Activated naive CD4-positive, alpha-beta T cell treated with Interleukin-2 at 50 U/mL for 16 hours (primary cell): ENCODE results near the gene DIDO1.

Experiments
- DNase-seq: peaks from one replicate; pipeline ENCODE4 v3.0.0-alpha.2; 2020

Gene DIDO1

DNA sequence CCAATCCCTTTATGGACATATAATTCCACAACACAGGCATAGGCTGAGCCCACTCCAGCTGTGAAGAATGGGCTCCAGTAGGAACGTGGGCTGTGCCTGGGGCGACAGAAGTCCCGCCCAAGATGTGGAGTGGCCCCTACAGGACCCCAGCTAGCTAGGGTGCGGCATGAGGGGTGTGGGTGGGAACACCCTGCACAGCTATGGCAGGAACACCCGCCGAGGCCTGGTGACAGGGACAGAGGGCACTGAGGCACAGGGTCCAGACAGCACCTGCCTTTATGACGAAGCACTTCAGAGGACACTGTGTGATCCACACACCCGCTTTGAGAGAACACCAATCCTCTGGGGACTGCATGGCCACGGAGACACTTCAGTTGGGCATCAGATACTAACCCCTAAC is 36.4 kb downstream of the DIDO1 start:
- DNase-seq = no peak

DNA sequence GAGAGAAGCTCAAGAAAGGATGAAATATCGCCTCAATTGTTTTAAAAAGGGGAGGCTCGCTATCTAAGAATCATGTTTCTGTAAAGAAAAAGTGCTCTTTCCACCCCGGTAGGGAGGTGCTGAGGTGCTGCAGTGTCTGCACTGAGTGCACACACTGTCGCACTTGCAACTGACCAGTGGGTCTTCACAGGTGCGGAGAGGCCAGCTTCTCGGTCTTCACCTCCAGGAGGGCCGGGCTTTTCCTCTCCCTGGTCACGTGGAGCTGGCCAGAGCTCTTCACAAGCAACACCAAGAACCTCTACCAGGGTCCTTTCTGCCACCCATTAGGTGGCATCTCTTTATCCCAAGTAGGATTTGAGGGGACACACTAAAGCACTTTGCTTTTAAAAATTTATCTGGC is 36.9 kb downstream of the DIDO1 start:
- no peak for DNase-seq

DNA sequence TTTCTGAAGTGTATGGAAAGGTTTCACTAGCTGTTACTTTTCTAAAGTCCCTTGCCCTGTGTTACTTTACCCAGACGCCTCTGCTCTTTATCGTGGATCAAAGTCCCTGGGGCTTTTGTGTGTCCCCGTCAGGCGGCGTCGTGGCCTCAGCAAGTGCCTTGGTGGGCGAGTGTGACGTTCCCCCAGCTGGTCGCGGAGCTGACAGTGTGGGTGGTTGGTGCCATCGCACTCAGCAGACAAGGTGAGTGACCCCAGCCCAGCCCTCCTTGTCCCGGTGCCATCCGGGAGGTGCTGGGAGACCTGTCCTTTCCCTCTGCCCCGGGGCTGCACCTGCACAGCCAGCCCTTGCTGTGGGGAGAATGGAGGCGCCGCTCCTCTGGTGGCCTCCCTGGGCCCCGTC is 37.4 kb downstream of the DIDO1 start:
- DNase-seq = no peak

DNA sequence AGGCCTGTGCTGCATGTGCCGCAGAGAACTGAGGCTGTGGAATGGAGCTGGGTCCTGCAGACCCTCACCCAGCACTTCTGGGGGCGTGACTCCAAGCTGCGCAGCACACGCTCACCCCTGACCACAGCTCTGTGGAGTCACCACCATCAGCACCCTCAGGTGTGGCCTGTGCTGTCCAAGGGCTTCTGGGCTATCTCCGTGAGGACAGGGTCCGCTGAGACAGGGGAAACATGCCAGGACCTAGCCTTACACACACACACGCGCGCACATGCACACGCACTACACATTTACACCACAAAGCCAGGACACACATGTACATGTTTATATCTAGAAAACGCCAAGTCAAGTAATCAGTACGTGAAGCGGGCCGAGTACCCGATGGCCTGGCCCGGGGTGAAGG is 37.9 kb downstream of the DIDO1 start:
- no peak for DNase-seq

DNA sequence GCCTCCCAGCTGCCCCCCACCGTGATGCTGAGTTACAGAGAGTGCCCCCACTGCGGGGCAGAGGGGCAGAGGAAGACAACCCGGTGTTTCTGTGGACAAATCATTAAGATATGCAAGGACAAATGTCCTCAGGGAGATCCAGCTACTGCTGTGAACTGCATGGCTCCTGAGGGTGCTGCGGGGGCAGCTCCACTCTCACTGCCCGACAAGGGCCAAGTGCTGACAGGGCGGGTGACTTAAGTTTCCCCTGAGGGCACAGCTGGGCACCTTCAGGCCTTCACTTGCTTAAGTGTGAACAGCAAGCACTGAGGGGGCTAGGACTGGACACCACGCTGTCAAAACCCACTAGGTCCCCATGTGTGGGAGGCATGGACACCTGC is 38.5 kb downstream of the DIDO1 start:
- no peak for DNase-seq

DNA sequence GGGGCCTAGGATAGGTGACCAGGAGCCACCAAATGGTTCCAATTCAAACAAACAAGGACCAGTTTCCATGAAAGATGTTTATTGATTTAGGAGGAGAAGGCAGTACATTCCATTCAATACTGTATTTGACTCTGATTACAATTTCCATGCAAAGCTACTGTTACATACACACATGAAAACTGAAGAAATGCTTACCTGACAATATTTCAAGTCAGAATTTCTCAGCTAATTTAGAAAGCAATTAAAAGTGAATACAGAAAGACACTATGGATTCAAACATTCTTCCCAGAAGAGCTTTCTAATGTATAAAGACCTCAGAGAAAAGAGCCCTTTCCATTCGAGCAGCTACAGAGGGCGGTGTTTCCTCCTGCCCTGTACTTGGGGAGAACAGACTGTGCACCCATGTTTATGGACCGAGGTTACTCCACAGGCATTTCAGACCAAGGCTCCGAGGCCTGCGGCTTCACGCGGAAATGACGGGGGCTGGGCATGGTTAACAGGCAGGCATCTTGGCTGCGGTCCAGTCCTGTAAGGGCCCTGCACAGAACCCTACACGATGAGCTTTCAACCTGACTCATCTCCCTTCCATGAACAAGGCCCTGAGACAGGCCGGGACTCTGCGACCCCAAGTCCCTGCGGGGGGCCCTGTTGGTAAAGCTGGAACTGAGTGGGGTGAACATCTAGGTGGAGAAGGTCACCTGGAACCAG is 39.0 kb downstream of the DIDO1 start:
- peak; percentile 24 for DNase-seq

DNA sequence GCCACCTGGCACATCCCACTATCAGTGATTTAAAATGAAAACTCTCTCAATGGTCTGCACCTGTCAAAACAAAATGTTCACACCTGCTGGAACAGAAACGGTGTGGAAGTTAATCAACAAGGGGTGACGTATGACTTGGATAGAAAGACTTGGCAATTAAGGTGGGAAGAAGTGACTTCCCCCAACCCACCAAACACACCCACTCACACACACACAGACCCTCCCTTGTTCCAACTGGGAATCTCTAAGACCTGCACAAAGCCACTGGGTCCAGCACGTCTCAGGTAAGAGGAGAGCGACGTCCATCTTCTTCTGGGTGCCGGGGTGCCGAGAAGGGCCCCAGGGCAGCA is 39.6 kb downstream of the DIDO1 start:
- no peak for DNase-seq

DNA sequence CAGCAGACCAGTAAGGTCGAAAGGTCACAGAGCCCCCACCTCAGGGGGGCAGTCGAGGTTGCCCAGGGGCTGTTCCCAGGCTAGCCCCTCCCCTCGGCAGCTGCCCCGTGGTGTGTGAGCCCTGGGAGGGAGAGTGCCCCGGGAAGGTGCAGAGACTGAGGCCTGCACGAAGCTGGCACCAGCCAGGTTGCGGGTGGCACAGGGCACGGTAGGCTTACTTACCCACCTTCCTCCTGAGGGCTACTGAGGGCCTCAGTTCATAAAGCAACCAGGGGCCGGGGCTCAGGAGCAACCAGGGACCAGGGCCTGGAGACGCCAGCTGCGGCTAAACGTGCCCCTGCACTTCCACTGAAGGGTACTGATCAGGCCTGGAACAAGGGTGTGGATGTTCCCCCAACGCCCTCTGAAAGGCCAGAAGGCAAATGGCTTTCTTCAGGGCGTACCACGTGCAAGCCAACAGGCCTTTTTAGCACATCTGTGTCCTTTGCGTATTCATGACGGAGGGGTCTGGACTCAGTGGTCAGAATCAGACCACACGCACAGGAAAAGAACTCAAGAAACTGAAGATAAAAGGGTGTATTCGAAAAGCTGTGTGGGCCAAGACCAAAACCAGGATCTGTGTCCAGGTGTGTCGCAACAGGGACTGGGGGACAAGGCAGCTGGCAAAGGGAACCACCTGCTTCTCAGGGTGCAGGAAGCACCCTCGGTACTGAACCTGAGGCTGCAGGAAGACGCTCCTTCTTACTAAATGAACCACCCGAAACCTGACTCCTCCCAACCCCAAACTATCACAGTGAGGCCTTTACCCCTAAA is 40.2 kb downstream of the DIDO1 start:
- no peak for DNase-seq

DNA sequence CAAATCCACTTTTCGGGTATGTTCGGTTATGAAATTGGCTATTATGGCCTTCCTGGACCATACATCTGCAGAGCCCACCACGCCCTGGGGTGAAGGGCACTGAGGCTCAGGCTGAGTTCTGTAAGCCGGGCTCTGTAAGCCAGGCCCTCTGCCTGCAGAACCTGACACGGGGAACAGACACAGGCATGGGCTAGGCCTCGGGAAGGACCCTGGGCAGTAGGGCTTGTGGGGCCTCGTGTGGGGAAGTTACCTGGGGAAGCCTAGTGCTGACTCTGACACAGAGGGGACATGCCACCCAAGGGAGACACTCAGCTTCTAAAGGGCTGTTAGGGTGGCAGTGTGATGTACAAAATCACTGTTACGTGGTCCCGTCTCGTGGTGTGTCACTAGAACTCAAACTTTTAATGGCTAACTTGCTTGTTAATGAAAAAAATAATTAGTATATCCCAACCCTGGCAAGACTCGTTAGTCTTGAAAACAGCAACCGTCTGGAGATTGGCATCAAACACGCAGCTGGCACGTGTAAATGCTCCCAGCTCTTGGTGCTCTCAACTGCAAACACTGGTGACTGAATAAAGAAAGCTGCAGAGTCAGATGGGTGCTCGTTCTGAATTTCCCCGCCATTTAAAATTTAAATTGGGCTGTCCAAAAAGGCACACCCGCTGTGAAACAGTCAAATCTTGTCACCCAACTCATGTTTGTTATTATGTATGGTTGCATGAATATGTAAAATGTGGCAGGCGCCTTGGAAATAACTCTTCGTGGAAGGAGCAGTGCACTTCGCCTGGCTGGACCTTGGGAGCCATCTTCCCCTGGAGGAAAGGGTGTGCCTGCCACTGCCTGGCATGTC is 41.0 kb downstream of the DIDO1 start:
- DNase-seq = no peak

DNA sequence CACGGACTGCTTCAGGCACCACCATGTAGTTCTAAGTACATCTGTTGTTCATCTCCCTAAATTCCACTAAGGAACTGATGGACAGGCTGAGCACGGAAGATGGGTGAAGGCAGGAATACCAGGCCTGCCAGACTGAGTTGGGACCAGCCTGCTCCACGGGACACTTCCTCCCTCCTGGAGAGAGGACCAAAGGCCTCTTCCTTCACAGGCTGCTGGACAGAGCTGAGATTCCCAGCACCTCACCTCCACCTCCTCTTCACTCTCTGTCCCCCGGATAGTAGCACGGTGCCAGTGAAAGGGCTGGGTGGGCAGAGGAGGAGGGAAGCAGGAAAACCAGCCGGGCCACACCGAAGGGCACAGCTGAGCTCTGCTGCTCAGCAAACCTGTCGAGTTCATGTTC is 41.7 kb downstream of the DIDO1 start:
- DNase-seq = no peak

DNA sequence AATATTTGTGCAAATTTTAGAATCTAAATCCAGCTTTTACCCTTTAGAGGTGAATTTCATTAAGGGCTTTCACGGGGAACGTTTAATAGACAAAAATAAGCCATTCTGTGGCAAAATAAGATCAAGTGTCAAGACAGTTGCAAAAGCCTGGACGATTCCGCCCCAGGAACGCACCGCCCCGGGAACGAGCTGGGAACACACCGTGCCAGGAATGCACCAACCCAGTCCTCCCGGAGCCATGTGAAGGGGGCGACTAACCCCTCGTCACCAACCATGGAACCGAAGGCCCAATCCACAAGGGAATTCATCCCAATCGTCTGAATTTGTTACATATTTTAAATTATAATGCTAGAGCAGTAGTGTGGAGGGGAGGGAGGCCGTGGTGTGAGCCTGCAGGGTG is 43.9 kb downstream of the DIDO1 start:
- no peak for DNase-seq

DNA sequence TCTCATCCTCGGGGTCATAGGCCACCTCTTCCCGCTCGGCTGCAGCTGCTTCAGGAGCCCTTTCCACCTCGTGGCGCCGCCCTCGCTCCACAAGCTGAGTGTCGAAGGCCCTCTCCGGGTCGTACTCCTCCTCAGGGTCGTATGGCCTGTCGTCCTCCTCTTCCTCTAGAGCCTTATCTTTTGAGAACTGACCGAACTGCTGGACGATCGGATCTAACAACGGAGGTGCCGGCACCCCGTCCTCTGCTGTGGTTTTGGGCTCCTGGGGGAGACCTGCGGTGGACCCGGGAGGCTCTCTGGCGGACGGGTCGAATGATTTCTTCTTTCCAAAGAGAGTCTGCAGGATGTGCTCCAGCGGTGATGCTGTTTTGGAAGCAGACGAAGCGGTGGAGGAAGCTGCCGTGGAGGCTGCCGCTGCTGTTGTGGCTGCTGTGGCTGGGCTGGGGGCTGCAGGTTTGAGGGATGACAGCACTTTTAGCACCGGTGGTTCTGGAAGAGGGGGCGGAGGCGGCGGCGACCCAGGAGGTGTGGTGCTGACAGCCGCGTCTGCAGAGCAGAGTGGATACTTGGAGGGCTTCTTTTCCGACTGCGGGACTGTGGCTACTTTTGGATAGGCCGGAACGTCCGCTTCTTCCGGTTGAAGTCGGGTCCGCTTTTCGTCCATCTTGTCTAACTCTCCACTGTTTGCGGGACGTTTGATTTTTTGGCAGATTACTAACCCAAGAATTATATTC is 44.5 kb downstream of the DIDO1 start:
- DNase-seq = no peak

DNA sequence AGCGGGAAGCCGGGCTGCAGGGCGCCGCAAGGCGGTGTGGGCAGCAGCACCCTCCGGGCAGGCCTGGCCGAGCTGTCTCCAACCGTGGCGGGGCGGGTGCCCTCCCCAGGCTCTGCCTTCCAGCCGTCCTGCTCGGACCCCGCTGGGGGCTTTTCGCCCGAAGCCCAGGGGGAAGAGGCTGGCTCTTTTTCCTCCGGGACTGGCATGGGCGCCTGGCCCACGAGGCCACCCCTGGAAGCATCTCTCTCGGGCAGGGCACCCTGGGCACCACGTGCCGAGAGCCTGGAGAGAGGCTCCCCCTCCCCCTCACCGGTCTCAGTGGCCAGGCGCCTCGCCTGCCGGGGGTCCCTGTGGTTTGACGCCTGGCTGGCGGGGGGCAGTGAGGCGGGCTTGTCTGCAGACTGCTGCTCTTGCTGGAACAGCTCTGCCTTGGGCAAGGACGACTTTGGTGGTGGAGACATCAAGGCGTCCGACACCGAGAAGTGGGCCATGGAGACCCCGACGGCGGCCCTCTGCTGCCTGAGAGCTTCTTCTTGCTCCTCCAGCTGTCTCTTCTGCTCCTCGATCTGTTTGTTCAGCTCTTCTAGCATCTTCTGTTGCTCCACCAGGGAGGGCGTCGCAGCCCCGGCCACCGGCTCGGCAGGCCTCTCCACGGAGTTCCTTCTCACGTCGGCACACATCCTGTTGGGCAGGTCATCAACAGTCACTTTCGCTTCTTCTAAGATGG is 45.2 kb downstream of the DIDO1 start:
- DNase-seq = no peak

DNA sequence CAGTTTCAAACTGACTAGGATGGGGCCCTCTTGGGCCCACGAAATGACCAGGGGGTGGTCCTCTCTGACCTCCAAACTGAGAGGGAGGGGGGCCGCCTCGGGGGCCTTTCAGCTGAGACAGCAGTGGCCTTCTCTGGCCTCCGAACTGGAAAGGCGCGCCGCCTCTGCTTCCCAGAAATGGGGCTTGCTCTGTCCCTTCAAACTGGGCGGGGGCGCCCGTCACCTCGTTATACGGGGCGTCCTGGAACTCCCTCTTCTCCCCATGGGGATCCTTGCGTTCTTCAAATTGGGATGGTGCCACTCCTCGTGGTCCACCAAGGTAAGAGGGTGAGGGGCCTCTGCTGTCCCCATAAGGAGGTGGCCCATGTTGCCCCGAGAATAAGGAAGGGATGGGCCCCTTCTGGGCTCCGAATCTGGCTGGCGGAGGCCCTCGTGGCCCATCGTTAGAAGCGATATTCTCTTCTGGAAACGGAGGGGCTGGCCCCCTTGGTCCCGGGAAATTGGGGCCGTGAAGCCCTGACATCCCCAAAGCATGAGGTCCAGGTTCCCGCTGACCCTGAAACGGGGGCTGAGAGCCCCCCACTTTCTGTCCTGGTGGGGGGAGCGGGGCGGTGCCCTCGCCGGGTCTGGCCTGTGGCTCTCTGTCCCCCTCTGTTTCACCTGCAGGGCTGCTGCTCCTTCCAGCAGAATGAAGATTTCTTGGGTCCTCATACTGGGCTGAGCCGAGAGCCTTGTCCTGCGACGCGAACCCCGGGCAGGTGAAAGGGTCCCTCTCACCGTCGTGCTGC is 46.0 kb downstream of the DIDO1 start:
- DNase-seq = no peak

DNA sequence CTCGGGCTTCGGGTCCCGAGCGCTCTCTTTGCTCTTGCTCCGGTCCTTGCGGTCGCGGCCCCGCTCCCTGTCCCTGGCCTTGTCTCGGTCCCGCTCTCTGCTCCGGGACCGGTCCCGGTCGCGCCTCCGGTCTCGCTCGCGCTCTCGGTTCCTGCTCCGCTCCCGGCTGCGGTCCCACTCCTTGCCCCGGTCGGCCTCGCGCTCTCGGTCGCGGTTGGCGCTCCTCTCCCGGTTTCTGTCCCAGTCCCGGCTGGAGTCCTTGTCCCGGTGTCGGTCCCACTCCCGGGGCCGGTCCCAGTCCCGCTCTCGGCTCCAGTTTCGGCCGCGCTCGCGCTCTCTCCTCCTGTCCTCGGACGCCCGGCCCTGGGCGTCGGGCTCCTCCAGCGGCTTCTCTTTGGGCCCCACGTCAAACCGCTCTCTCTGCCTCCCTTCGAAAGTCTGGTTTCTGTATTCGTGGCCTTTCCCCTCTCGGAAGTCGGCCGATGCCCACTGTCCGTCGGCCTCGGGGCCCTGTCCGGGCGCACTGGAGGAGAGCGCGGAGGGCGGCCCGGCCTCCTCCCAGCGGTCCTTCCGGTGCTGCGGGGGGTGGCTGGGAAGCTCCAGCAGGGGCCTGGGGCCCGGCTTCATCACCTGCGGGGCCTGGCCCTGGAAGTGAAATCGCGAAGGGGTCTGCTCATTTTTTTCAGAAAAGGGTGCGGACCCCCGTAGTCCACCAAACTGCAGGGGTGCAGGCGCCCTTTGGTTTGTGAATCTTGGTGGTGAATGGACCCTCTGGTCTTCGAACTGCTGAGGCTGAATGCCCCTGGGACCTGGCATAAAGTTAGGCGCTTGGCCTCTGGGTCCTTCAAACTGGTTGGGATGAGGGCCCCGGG is 46.8 kb downstream of the DIDO1 start:
- DNase-seq = no peak

DNA sequence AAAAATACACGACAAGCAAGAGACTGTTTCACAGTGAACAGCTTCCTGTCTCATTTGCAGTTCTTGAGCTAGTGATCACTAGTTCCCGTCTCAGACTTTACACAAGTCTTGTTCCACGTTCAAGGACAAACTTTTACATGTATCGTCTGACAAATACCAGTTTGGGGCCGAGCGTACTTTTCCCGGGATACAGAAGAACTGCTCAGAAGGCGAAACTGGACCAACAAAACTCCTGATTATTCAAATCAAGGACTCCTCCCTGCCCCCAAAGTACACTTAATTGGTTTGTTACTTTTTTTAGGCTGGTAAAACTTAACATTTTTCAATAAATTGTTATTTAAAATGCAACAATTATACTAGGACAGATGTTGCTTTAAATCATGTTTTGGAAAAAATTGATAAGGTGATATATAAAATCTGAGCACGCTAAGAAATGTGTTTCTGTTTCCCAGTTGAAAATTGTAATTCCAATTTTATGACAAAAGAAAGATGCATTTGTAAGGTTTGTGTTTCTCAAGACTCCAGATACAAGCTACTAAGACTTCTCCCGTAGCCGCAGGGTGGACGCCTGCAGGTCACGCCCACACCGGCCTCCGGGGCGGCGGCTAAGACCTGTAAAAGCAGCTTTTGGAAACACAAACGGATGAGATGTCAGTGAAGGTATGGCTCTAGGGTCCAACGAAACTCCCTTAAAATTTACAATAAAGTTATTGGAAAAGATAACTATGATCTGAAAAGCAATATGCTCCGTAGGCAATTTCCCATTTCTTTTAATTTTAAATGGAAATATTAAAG is 47.9 kb downstream of the DIDO1 start:
- no peak for DNase-seq

DNA sequence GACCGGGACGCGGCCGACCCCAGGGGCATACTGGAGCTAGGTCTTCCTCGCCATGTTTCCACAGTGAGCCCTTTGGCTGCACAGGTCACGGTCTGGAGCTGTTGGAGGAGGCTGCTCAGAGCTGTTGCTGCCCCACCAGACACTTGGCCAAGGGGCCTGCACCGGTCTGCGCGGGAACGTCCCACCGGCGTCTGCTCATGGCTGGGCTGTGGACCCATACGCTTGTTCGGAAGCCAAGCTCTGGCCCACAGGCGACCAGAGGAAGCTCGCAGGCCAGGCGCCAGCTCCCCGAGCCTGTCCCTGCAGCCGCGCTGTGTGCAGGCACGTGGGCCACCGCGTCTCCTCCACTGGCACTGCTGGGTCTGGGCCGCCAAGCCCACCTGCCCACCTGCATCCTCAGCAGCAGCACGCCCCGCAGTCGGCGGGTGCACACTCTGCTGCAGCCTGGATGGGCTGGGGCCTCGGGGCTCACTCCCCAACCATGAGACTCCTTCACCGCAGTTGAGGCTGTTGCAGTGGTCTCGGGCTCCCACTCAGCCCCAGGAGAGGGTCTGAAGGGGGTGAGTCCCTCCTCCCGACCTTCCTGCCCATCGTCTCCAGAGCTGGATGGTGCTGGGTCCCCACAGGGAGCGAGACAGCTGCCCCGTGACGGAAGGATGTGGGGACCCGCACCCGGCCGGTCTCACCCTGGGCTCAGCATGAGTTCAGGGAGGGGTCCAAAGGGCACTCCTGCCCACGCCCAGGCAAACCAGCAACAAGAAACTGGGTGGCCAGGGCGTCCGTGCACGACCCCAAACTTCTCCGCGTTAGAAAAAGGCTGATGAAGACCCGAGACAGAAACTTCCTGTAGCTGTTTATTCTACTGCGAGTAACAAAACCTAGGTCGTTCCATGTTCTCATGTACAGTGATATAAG is 49.1 kb downstream of the DIDO1 start:
- no peak for DNase-seq

DNA sequence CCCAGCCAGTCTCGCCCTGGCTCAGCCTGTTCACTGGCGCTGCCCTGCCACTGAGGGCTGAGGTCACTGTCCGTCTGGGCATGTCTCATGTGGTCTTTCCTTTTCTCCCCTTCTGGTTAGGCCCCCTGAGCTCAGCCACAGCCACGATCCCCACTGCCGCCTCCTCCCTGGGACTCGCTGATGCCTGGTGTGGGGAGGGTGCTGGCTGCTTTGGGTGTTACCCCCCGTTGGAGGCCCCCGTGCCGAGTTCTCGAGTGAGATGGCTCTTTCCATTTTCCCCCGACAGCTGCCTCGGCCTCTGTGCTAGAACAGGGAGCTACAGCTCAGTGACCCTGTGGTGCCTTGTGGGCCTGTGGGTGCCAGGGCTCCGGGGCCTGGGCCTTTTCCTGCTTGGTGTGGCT is 49.8 kb downstream of the DIDO1 start:
- no peak for DNase-seq
